Glutamatergic neuron (in vitro differentiated cells): Measurements from ENCODE around the gene THAP7. TPM values are rescaled to one million over a fixed set of nuclear protein-coding genes. Genes with fewer than 3 reads are reported as not detected.

Experiments
- DNase-seq: peaks from one replicate; pipeline ENCODE4 v3.0.0; 2022
- H3K27ac Mint-ChIP-seq: one replicate; pipeline ENCODE4 v1.8.0; 2020; ENCODE audit warnings: mild to moderate bottlenecking, mixed read lengths, inconsistent platforms; ENCODE audit not compliant: unreplicated experiment
- H3K27me3 Mint-ChIP-seq: one replicate; pipeline ENCODE4 v1.8.0; 2020; ENCODE audit warnings: mild to moderate bottlenecking, moderate library complexity, mixed read lengths, inconsistent platforms; ENCODE audit not compliant: unreplicated experiment
- H3K36me3 Mint-ChIP-seq: one replicate; pipeline ENCODE4 v1.8.0; 2020; ENCODE audit warnings: mild to moderate bottlenecking, mixed read lengths, inconsistent platforms; ENCODE audit not compliant: unreplicated experiment
- H3K4me1 Mint-ChIP-seq: one replicate; pipeline ENCODE4 v1.8.0; 2020; ENCODE audit warnings: mild to moderate bottlenecking, low read depth, mixed read lengths, inconsistent platforms; ENCODE audit not compliant: unreplicated experiment
- H3K4me3 Mint-ChIP-seq: one replicate; pipeline ENCODE4 v1.8.0; 2020; ENCODE audit warnings: mild to moderate bottlenecking, mixed read lengths, inconsistent platforms; ENCODE audit not compliant: unreplicated experiment
- H3K9me3 Mint-ChIP-seq: one replicate; pipeline ENCODE4 v1.8.0; 2020; ENCODE audit warnings: mild to moderate bottlenecking, moderate library complexity, mixed read lengths, inconsistent platforms; ENCODE audit not compliant: unreplicated experiment
- CTCF ChIP-seq: fragments of 200-600 bp; sonication (generic); IDR thresholded peaks from one replicate; pipeline ENCODE4 v1.5.0; 2021; ENCODE audit not compliant: partially characterized antibody, unreplicated experiment
- total RNA-seq: library from RNA; stranded (reverse); fragmentation: NEBNext Ultra II Directional; extraction: Animal tissue kit (Norgen Biotek cat#: 25700); gene quantifications from one replicate; pipeline ENCODE4 v1.2.1, GENCODE V29; 2021; ENCODE audit not compliant: unreplicated experiment

The THAP7 gene
- total RNA-seq, 1 donor from 2014 or later, result 17.8 TPM

GRCh38 chr22:20987375-20987774 is 14.5 kb downstream of the THAP7 start:
- Mint-ChIP-seq H3K27me3 (peaks cover 3% of the 10 kb centered on the region), H3K36me3 (no peaks in the 10 kb centered on the region), H3K9me3 (peaks cover 4% of the 10 kb centered on the region), H3K4me1 (peaks cover 4% of the 10 kb centered on the region), H3K4me3 (no peak overlapping the region), H3K27ac (no peak overlapping the region)
- no peak for TF ChIP-seq CTCF
- DNase-seq, result no peak

- Mint-ChIP-seq H3K27ac (no peak overlapping the region), H3K27me3 (peaks cover 5% of the 10 kb centered on the region), H3K36me3 (no peaks in the 10 kb centered on the region), H3K4me3 (no peak overlapping the region), H3K9me3 (peaks cover 6% of the 10 kb centered on the region), H3K4me1 (peaks cover 5% of the 10 kb centered on the region)
- DNase-seq, result no peak
- TF ChIP-seq CTCF, result no peak
Measured at GRCh38 chr22:20986365-20986764, 15.6 kb downstream of the THAP7 start.

GRCh38 chr22:20985720-20986119 is 16.2 kb downstream of the THAP7 start:
- peaks cover 7% of the 10 kb centered on the region for H3K27me3 Mint-ChIP-seq
- H3K9me3 Mint-ChIP-seq, result peaks cover 7% of the 10 kb centered on the region
- DNase-seq, result no peak
- H3K27ac Mint-ChIP-seq, result no peak overlapping the region
- TF ChIP-seq CTCF, result no peak
- H3K36me3 Mint-ChIP-seq, result no peaks in the 10 kb centered on the region
- no peak overlapping the region for H3K4me3 Mint-ChIP-seq
- H3K4me1 Mint-ChIP-seq, result peaks cover 7% of the 10 kb centered on the region

DNA sequence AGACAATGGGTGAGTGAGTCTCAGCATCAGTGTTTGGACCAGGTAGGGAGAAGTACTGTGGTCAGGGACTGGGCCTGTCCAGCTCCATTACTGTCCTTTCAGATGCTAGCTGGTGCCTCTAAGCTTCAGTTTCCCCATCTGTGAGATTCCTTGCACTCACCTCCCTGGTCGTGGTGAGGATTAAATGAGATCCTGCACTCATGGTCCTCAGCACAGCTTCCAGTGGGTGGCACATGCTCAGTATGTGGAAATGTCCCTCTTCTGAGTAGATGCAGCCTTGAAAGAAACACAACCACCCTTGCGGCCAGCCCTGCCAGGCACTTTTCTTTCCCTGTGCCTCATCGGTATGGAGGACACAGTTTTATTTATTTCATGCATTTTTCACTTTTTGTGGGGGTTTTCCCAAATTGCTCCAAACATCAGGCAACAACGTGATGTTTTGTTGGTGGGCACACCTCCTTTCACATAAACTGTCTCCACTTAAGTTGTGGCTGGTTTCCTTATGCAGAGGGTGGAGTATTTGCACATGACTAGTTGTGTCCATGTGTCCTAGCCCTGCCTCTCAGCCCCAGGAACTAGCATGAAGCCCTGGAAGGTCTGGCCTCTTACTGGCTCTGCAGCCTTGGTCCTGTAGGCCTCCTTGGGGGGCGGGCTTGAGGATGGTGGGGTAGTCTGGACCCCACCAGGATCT is 18.7 kb downstream of the THAP7 start:
- no peaks in the 10 kb centered on the region for H3K36me3 Mint-ChIP-seq
- peaks cover 9% of the 10 kb centered on the region for H3K27me3 Mint-ChIP-seq
- peaks cover 9% of the 10 kb centered on the region for H3K9me3 Mint-ChIP-seq
- H3K4me3 Mint-ChIP-seq, result peak overlapping the region; percentile 99
- peak overlapping the region; percentile 91 for H3K27ac Mint-ChIP-seq
- no peak for TF ChIP-seq CTCF
- no peak for DNase-seq
- H3K4me1 Mint-ChIP-seq, result peaks cover 7% of the 10 kb centered on the region

GRCh38 chr22:20982563-20982882 is 19.4 kb downstream of the THAP7 start:
- Mint-ChIP-seq H3K36me3 (no peaks in the 10 kb centered on the region), H3K4me1 (peaks cover 7% of the 10 kb centered on the region), H3K9me3 (peaks cover 9% of the 10 kb centered on the region), H3K27ac (peak overlapping the region; percentile 91), H3K27me3 (peaks cover 9% of the 10 kb centered on the region), H3K4me3 (peak overlapping the region; percentile 99)
- TF ChIP-seq CTCF, result no peak
- no peak for DNase-seq
